Ectodermal cell (in vitro differentiated cells): ENCODE measurements around the gene KIF6.

ENCODE experiments used
- H3K27ac ChIP-seq: 2 replicates; pipeline ENCODE4 v1.7.0; 2013; ENCODE audit warnings: mild to moderate bottlenecking, low read depth, low read length; ENCODE audit not compliant: insufficient read depth, poor library complexity, severe bottlenecking
- H3K27me3 ChIP-seq: 2 replicates; pipeline ENCODE4 v1.7.0; 2013; ENCODE audit warnings: mild to moderate bottlenecking, low read length; ENCODE audit not compliant: insufficient read depth, control insufficient read depth, poor library complexity, severe bottlenecking
- H3K36me3 ChIP-seq: one replicate; pipeline ENCODE4 v1.7.0; 2013; ENCODE audit warnings: low read length; ENCODE audit not compliant: control insufficient read depth, insufficient read depth
- H3K4me1 ChIP-seq: one replicate; pipeline ENCODE4 v1.7.0; 2013; ENCODE audit warnings: low read length; ENCODE audit not compliant: control insufficient read depth, insufficient read depth
- H3K4me3 ChIP-seq: 2 replicates; pipeline ENCODE4 v1.7.0; 2013; ENCODE audit warnings: low read depth, low read length, control low read depth; ENCODE audit not compliant: insufficient read depth
- H3K9me3 ChIP-seq: 2 replicates; pipeline ENCODE4 v1.7.0; 2013; ENCODE audit warnings: mild to moderate bottlenecking, low read length, moderate library complexity; ENCODE audit not compliant: control insufficient read depth
- WGBS, 2 experiments: methylation state at CpG; one replicate each; pipeline ENCODE4 v1.1.7; 2013; ENCODE audit warnings: missing lambda C conversion rate in 2 of 2; 5-methylcytosine and 5-hydroxymethylcytosine counted together

The KIF6 gene

GRCh38 chr6:39387785-39388184 lies 337.4 kb downstream of the KIF6 start:
- Histone ChIP-seq H3K27me3 (no peaks in the 10 kb centered on the region), H3K27ac (no peak overlapping the region), H3K4me3 (no peak overlapping the region), H3K9me3 (no peaks in the 10 kb centered on the region), H3K4me1 (no peaks in the 10 kb centered on the region), H3K36me3 (no peaks in the 10 kb centered on the region)
- WGBS, 2 experiments = 91 to 93% methylated on average over 3 of the region's 3 CpGs

GRCh38 chr6:39386487-39386886 lies 338.7 kb downstream of the KIF6 start:
- no peaks in the 10 kb centered on the region for H3K4me1 ChIP-seq
- WGBS, 2 experiments = 92 to 93% methylated on average over 3 of the region's 3 CpGs
- no peaks in the 10 kb centered on the region for H3K27me3 ChIP-seq
- no peaks in the 10 kb centered on the region for H3K36me3 ChIP-seq
- no peak overlapping the region for H3K27ac ChIP-seq
- H3K9me3 ChIP-seq = no peaks in the 10 kb centered on the region
- H3K4me3 ChIP-seq = no peak overlapping the region

- Histone ChIP-seq H3K36me3 (no peaks in the 10 kb centered on the region), H3K9me3 (no peaks in the 10 kb centered on the region), H3K27ac (no peak overlapping the region), H3K27me3 (no peaks in the 10 kb centered on the region), H3K4me1 (no peaks in the 10 kb centered on the region), H3K4me3 (no peak overlapping the region)
- 74 to 77% methylated on average over 4 to 5 of the region's 5 CpGs for WGBS, 2 experiments
These were observed 343.6 kb downstream of the KIF6 start for GRCh38 chr6:39381550-39382140.

- Histone ChIP-seq H3K27me3 (no peaks in the 10 kb centered on the region), H3K36me3 (no peaks in the 10 kb centered on the region), H3K4me1 (no peaks in the 10 kb centered on the region), H3K9me3 (no peaks in the 10 kb centered on the region), H3K4me3 (no peak overlapping the region), H3K27ac (no peak overlapping the region)
- 66 to 81% methylated on average over 4 of the region's 6 CpGs for WGBS, 2 experiments
These were observed 344.2 kb downstream of the KIF6 start for GRCh38 chr6:39380837-39381549.

- 96% methylated on average over 5 of the region's 5 CpGs for WGBS, 2 experiments
- Histone ChIP-seq H3K4me1 (no peaks in the 10 kb centered on the region), H3K27me3 (no peaks in the 10 kb centered on the region), H3K27ac (no peak overlapping the region), H3K4me3 (no peak overlapping the region), H3K9me3 (no peaks in the 10 kb centered on the region), H3K36me3 (no peaks in the 10 kb centered on the region)
These were observed 346.2 kb downstream of the KIF6 start for GRCh38 chr6:39378960-39379425.

- Histone ChIP-seq H3K36me3 (no peaks in the 10 kb centered on the region), H3K9me3 (no peaks in the 10 kb centered on the region), H3K4me1 (no peaks in the 10 kb centered on the region), H3K27me3 (no peaks in the 10 kb centered on the region), H3K4me3 (no peak overlapping the region), H3K27ac (no peak overlapping the region)
- WGBS, 2 experiments = 90 to 91% methylated on average over 10 of the region's 10 CpGs
These were observed 346.8 kb downstream of the KIF6 start for GRCh38 chr6:39378175-39378959.

GRCh38 chr6:39377539-39377950 lies 347.7 kb downstream of the KIF6 start:
- H3K4me3 ChIP-seq = no peak overlapping the region
- WGBS, 2 experiments = 9 to 12% methylated on average over 6 of the region's 6 CpGs

GRCh38 chr6:39375405-39375804 lies 349.8 kb downstream of the KIF6 start:
- WGBS, 2 experiments = 87 to 92% methylated on average over 3 of the region's 3 CpGs
- Histone ChIP-seq H3K9me3 (no peaks in the 10 kb centered on the region), H3K27ac (no peak overlapping the region), H3K36me3 (no peaks in the 10 kb centered on the region), H3K4me3 (no peak overlapping the region), H3K4me1 (no peaks in the 10 kb centered on the region), H3K27me3 (no peaks in the 10 kb centered on the region)

More at GRCh38 chr6:39377539-39377950, 347.7 kb downstream of the KIF6 start:
- Histone ChIP-seq H3K27me3 (no peaks in the 10 kb centered on the region), H3K9me3 (no peaks in the 10 kb centered on the region), H3K4me1 (no peaks in the 10 kb centered on the region), H3K27ac (no peak overlapping the region), H3K36me3 (no peaks in the 10 kb centered on the region)

- no peaks in the 10 kb centered on the region for H3K9me3 ChIP-seq
- no peaks in the 10 kb centered on the region for H3K4me1 ChIP-seq
- no peak overlapping the region for H3K4me3 ChIP-seq
- H3K36me3 ChIP-seq = no peaks in the 10 kb centered on the region
- WGBS, 2 experiments = 86 to 94% methylated on average over 3 of the region's 3 CpGs
- H3K27me3 ChIP-seq = no peaks in the 10 kb centered on the region
- H3K27ac ChIP-seq = no peak overlapping the region
These were observed 354.8 kb downstream of the KIF6 start for GRCh38 chr6:39370390-39370789.

GRCh38 chr6:39369987-39370386 lies 355.2 kb downstream of the KIF6 start:
- Histone ChIP-seq H3K27ac (no peak overlapping the region), H3K27me3 (no peaks in the 10 kb centered on the region), H3K4me1 (no peaks in the 10 kb centered on the region), H3K9me3 (no peaks in the 10 kb centered on the region), H3K4me3 (no peak overlapping the region), H3K36me3 (no peaks in the 10 kb centered on the region)
- 80 to 100% methylated on average over 1 of the region's 1 CpG for WGBS, 2 experiments
